Stimulated activated CD4-positive, alpha-beta T cell treated with anti-CD3 and anti-CD28 coated beads, TNF-alpha, amount 100 ng/mL, for 4 hours (primary cell): Measurements from ENCODE around the gene REV3L.
"Not testable (repeated sequence)": the region's sequence is repeated elsewhere in the genome, so short reads cannot be mapped to it uniquely, and the experiment has no call there.

ENCODE experiments used
- DNase-seq, 3 experiments: peaks; one replicate each; pipeline ENCODE4 v3.0.0-alpha.2; 2020; ENCODE audit warnings: low read depth in 3 of 3

Gene REV3L, protein sequence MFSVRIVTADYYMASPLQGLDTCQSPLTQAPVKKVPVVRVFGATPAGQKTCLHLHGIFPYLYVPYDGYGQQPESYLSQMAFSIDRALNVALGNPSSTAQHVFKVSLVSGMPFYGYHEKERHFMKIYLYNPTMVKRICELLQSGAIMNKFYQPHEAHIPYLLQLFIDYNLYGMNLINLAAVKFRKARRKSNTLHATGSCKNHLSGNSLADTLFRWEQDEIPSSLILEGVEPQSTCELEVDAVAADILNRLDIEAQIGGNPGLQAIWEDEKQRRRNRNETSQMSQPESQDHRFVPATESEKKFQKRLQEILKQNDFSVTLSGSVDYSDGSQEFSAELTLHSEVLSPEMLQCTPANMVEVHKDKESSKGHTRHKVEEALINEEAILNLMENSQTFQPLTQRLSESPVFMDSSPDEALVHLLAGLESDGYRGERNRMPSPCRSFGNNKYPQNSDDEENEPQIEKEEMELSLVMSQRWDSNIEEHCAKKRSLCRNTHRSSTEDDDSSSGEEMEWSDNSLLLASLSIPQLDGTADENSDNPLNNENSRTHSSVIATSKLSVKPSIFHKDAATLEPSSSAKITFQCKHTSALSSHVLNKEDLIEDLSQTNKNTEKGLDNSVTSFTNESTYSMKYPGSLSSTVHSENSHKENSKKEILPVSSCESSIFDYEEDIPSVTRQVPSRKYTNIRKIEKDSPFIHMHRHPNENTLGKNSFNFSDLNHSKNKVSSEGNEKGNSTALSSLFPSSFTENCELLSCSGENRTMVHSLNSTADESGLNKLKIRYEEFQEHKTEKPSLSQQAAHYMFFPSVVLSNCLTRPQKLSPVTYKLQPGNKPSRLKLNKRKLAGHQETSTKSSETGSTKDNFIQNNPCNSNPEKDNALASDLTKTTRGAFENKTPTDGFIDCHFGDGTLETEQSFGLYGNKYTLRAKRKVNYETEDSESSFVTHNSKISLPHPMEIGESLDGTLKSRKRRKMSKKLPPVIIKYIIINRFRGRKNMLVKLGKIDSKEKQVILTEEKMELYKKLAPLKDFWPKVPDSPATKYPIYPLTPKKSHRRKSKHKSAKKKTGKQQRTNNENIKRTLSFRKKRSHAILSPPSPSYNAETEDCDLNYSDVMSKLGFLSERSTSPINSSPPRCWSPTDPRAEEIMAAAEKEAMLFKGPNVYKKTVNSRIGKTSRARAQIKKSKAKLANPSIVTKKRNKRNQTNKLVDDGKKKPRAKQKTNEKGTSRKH (N-terminal part only)

DNA sequence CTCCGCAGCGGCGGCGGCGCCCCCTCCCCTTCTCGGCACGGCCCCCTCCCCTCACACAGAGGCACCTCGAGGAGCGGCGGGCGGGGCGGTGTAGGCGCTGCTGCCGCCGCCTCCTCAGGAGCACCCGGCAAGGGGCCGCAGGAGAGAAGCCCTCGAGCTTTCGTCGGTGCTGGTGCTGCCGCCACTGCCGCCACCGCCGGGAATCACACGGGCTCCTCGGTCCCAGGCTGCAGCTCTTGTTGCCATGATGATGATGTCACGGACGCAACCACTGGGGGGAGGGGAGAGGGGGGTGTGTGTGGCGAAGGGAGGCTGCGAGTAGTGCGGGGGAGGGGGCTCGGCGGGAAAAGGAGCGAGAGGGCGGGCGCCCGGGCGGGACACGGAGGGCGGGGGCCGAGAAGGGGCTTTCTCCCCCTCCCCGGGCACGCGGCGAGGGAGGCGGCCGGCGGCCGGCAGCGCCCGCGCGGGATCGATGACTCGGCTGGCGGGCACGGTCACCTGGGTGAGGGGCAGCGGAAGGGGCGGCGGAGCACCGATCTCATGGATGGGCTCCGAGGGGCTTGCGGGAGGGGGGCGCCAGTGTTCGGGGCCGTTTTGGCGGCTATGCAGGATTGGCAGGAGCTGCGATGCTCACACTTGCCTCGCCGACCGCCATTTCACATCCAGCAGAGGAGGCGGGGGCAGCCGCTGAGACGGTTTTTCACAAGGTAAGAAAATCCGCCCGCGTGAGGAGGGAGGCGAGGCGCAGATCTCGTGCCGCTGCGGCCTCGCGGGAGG is at the start of gene REV3L:
Gene REV3L (minus strand): TSS at position 260 of the 777 bp plus-strand sequence. CDS start 330 bp downstream, outside the sequence.
- DNase-seq: peak; percentile 79 to 89 (median 88)

DNA sequence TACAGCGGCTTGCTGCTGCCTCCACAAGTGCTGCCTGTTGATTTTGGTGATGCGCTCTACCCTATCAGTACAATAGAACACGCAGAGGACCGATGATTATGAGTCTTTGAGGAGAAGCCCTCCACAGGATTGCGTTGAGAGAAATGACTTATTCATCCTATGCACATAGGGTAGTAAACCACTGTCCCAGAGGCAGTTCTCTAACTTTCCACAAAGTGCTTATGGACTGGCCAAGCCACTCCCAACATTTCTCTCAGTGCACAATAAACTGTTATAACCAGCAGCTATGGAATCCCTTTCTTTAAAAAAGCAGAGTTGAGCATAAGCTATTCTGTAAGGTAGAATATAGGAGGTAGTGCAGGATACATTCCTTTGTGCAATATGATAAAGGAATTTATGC is 48.2 kb upstream of the REV3L start:
- DNase-seq: no peak

DNA sequence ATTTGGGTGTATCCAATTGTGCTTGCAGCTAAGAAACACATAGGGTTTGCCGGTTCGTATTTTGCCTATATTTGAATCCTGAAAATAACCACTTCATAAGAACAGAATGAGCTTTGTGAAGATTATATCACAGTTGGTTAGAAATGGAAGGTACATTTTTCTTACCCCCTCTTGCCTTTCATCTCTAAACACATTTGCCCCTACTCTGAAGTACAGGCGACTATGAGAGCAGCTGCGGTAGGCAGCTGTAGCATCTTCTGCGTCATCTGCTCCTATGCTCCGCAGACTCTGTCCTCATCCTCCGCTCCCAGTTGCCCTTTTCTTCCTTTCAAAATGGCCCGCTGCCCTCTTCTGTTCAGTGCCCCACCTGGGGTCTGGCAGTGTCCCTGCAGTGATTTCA is 47.6 kb upstream of the REV3L start:
- DNase-seq: no peak

DNA sequence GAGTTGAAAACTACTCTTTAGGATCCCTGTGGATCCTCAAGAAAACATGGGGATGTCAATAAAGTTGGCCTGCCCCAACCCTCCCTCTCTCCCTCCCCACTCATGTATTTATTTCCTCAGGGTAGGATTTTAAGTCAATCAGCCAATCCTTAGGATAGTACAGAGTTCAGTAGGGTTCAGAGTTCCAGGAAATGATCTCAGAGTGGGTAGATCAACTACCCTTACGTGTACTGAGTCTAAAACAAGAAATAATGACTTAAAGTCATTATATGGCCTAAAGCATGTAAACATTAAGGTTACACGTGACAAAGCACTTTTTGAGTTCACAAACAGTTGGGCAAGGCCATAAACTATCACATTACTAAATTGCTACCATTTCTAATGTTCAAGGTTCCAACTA is 47.2 kb upstream of the REV3L start:
- DNase-seq: no peak

DNA sequence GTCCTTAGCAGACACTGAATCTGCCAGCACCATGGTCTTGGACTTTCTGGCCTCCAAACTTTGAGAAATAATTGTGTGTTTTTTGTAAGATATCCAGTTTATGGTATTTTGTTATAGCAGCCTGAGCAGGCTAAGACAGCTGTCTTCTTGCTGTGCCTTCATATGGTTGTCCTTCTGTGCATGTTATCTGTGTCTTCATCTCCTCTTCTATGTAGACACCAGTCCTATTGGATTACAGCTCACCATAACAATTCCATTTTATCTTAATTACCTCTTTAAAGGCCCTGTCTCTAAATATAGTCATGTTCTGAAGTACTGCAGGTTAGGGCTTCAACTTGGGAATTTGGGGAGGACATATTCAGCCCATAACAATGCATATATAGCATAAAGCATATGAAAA is 44.3 kb upstream of the REV3L start:
- DNase-seq: no peak

DNA sequence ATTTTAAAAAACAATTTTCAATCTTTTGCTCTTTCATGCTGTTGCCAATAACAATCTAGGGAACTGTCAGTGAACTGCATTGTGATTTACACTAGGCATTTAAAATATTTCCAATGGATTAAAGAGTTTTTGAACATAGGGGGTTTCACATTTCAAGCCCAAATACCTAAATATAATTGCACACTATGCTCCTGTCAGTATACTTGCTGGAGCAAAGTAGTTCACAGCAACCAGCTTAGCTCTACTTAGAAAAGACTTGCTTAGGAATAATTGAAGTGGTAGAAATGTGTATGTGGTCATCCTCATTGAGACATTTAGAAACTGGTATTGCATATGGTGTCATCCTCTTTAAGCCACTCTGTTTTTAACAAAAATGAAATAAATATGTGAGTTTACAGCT is 41.7 kb upstream of the REV3L start:
- DNase-seq: no peak

DNA sequence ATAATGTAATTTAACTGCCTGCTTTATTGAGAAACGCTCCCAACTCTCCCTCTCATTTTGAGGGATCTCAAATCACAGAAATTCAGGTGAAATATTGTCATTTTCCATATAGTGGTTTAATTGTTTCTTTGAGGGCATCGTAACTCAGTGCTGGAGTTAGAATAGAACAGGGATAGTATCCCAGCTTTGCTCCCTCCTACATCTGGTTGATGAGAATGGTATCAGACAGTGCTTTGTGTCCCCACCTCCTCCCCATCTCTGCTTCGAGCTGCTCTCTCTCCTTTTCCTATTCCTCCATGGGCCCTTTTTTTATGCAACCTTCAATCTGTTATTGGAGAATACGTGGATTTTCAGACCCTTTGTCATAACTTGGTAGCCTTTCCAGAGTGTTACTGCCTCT is 41.2 kb upstream of the REV3L start:
- no peak for DNase-seq

DNA sequence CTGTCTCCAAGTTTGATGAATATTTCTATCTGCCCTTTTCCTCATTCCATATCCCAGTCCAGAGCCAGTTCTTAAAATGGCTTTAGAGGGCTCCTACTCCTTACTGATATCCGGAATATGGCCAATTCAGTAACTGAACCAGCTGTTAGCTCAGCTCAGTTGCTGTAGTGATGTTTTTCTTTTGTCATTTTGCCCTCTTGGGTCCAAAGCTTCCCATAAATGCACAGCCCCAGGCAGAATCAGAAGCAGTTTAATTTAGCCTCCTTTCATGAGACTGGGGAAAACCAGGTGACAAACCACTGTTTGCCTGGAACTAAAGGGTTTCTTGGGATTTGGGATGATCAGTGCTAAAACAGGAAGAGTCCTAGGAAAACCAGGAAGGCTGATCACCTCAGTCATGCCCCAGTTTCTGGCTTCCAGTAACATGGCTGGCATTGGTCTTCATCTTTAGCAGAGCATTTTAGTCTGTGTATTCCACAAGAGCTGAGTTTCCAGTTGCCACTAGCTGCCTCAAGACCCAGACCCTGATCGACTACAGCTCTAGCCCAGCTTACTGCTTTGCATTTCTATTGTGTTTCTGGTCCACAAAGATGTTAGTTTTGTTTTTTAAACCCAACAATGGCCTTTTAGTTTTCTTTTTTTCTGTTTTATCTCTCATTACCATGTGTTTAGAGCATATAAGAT is 40.6 kb upstream of the REV3L start:
- DNase-seq: no peak

DNA sequence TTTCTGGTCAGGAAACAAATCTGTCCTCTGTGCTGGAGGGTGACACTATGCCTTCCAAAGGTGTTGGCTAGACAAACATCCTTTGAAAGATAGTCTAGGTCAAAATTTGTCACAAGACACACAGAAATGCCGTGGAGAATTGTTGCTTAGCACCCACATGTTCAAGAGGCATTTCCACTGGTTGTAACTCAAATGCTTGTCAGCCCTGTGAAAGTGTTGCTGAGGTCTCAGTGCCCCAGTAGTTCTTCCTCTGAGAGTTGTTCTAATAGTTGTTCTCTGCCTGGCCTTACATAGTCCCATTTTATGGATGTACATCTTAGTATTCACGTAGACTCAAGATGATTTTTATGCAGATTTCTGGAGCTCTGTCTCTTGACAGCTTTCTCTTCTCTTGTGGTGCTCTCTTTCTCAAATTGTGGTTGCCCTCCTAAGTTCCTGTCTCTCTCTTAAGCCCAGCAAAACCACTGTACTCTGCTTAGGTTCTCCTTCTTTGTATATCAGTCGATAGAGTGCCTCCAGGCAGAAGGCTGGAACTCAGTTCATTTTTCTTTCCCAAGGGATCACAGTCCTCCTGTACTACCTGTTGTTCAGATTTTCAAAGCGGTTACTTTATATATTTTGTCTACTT is 39.5 kb upstream of the REV3L start:
- DNase-seq: no peak

DNA sequence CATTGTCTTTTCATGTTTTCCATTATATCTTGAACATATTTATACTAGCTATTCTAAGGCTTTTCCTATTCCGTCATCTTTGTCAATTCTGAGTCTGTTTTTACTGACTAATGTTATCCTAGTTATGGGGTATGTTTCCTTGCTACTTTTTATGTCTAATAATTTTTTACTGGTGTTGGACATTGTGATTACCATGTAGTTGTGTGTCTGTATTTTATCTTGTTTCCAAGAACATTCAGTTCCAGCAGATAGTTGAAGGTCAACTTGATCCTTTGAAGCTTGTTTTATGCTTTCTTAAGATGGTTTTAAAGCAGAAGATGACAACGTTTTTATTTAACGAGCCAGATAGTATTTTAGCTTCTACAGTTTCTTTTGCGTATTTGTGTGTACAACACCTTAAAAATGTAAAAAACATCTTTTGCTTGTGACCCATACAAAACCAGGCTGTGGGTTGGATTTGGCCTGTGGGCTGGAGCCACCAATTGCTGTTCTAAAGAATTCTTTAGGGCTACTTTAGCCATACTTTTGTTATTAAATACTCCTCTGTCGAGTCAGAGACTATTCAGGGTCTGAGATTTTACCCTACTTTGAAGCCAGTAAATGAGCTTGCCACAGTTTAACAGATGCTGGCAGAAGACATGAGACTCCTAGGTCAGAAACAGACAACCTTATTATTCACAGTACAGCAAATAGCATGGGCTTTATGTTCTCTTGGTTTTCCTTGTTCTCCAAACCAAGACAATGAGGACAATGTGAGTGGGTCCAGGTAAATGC is 38.7 kb upstream of the REV3L start:
- no peak for DNase-seq

DNA sequence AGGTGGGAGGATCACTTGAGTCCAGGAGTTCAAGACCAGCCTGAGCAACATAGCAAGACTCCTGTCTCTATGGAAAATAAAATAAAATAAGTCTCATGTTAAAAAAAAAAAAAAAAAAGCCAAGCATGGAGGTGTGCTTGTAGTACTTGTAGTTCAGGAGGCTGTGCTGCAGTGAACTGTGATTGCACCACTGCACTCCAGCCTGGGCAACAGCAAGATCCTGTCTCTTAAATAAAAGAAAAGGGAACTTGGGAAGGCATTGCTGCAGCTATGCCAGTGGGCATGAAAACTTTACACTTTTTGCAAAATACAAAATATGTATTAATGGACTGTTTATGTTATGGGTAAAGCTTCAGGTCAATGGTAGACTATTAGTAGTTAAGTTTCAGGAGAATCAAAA is 37.5 kb upstream of the REV3L start:
- no peak for DNase-seq

DNA sequence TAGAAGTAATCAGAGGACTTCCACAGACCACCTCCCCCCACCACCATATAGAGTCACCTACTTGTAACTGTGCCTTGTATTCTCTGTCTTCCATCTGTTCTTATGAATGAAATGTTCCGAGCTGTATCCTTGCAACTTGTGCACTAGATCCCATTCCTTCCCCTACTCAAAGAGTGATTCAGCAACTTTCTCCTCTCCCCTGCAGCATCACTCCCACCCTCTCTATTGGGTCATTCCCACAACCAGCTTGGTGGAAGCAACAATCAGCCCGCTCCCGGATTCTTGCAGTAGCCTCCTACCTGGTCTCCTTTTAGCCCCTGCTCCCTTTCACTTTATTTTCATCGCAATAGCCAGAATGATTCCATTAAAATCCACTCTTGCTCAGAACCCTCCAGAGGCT is 34.9 kb upstream of the REV3L start:
- no peak for DNase-seq

DNA sequence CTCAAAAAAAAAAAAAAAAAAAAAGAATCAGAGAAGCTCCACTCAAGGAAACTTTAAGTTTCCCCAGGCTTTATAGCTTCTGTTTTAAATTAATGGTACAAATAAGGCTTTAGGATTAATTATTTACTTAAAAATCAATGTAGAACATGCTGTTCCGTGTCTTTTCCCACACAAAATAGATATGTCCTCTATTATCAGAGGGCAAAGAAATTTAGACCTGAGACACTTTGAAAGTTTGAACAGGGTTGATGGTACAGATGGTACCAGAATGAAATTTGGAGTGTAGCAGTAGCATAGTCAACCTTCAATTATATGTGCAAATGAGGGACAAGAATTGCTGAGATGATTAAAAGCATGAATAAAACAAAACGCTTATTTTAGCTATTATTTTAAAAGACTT is 32.2 kb upstream of the REV3L start:
- DNase-seq: no peak

DNA sequence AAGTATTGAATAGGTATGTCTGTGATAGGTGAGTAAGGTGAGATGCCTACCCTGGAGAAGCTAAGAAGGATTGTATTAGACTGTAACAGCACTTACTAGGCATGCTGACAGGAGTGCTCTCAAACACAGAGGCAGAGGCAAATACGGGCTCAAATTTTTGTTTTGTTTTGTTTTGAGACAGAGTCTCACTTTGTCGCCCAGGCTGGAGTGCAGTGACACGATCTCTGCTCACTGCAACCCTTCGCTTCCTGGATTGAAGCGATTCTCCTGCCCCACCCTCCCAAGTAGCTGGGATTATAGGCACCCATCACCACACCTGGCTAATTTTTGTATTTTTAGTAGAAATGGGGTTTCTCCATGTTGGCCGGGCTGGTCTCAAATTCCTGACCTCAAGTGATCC is 31.5 kb upstream of the REV3L start:
- DNase-seq: not testable (repeated sequence)

DNA sequence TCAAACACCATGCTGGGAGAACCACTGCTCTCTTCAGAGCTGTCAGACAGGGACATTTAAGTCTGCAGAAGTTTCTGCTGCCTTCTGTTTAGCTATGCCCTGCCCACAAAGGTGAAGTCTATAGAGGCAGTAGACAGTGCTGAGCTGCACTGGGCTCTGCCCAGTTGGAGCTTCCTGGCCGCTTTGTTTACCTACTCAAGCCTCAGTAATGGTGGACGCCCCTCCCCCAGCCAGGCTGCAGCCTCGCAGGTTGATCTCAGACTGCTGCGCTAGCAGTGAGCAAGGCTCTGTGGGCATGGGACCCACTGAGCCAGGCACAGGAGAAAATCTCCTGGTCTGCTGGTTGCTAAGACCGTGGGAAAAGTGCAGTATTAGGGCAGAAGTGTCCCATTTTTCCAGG is 24.2 kb upstream of the REV3L start:
- DNase-seq: not testable (repeated sequence)

DNA sequence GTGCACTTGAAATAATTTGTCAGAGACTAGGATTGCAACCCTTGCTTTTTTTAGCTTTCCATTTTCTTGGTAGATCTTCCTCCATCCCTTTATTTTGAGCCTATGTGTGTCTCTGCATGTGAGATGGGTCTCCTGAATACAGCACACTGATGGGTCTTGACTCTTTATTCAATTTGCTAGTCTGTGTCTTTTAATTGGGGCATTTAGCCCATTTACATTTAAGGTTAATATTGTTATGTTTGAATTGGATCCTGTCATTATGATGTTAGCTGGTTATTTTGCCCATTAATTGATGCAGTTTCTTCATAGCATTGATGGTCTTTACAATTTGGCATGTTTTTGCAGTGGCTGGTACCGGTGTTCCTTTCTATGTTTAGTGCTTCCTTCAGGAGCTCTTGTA is 22.5 kb upstream of the REV3L start:
- not testable (repeated sequence) for DNase-seq

DNA sequence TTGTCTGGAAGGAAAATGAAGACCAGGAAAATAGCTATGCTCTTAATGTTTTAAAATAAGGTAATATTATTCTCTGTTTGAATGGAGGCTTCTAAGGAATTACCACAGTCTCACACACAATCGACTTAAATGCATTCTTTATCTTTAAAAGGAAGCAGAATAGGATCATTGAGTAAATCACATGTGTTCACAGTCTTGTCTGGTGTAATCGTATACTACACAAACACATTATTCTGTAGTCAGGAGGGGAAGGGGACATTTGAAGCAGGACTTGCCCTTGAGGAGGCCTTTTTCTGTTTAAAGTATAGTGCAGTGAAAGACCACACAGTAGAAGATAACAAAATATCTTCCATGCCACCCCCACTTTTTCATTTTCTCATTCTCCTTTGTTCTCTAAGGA is 20.6 kb upstream of the REV3L start:
- no peak for DNase-seq

DNA sequence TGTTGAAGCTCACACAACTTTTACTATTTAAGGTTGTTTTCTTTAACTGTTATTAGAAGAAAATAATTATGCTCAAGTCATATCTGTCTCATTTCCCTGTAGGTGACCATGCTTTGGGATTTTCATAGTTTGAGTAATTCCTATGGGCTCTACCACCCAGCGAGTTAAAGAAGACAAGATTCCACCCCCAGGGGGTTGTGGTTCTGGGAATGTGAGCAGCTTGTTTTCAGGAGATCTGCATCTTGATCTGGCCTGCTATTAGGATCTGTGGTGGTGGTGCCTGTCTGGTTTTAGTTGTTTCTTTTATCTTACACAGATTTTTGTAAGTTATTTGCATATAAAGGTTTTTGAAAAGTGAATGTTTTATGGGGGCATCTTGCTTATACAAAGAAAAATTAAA is 20.2 kb upstream of the REV3L start:
- no peak for DNase-seq

DNA sequence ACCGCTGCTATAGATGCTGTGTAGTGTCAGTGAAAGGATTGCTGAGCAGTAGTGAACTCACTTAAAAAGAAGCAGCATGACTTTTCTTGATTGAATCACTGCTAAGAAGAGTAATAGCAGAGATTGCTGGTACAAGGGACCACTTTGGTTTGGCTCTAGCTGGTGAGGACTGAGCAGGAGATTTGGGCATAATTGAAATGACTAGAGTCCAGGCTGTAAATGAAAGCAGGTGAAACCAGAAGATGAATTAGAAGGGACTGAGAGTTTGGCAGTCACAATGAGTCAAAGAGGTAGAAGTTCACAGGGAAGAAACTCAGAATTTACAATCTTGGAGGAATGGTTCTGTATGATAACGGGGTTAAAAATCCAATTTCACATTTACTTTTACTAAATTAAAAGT is 19.1 kb upstream of the REV3L start:
- DNase-seq: no peak
